CD8-positive, alpha-beta memory T cell (primary cell): ENCODE data around the gene AKAP9. TPM values are rescaled to one million over a fixed set of nuclear protein-coding genes. Genes with fewer than 3 reads are reported as not detected.
"Not testable (repeated sequence)": the region's sequence is repeated elsewhere in the genome, so short reads cannot be mapped to it uniquely, and the experiment has no call there.

ENCODE experiments used
- CTCF ChIA-PET: fragments of 350-600 bp; sonication (Branson Sonifier 250); formaldehyde crosslinking; loops from one replicate; lab custom pipeline; 2021; ENCODE audit warnings: antibody characterized with exemption; lab: Charles Lee
- POLR2A ChIA-PET: fragments of 350-600 bp; sonication (Branson Sonifier 250); formaldehyde crosslinking; loops from one replicate; lab custom pipeline; 2021; ENCODE audit warnings: antibody characterized with exemption; lab: Charles Lee
- DNase-seq, 5 donors: peaks; one replicate each; pipeline versions ENCODE4 v3.0.0 to v3.0.0-alpha.2; 2020 to 2022; ENCODE audit warnings: mixed read lengths in 1 of 5
- H3K27ac ChIP-seq: one replicate; pipeline ENCODE4 v1.7.0; 2013; ENCODE audit warnings: low read depth, mild to moderate bottlenecking, low read length, moderate library complexity
- H3K27me3 ChIP-seq: 2 replicates; pipeline ENCODE4 v1.7.0; 2013; ENCODE audit warnings: low read length, mild to moderate bottlenecking; ENCODE audit not compliant: insufficient read depth, poor library complexity, severe bottlenecking
- H3K36me3 ChIP-seq: 2 replicates; pipeline ENCODE4 v1.7.0; 2013; ENCODE audit warnings: mild to moderate bottlenecking, low read length, moderate library complexity; ENCODE audit not compliant: insufficient read depth
- H3K4me1 ChIP-seq: 2 replicates; pipeline ENCODE4 v1.7.0; 2013; ENCODE audit warnings: mild to moderate bottlenecking, low read length, moderate library complexity; ENCODE audit not compliant: insufficient read depth
- H3K4me3 ChIP-seq: 2 replicates; pipeline ENCODE4 v1.7.0; 2013; ENCODE audit warnings: mild to moderate bottlenecking, low read length
- H3K9me3 ChIP-seq: 2 replicates; pipeline ENCODE4 v1.7.0; 2013; ENCODE audit warnings: mild to moderate bottlenecking, low read length
- H3K27ac Mint-ChIP-seq, 8 donors: one replicate each; pipeline ENCODE4 v1.8.0; 2020 to 2021; ENCODE audit warnings: mixed read lengths in 8 of 8, mild to moderate bottlenecking in 6 of 8, inconsistent platforms in 3 of 8, moderate library complexity in 3 of 8
- H3K27me3 Mint-ChIP-seq, 2 donors: one replicate each; pipeline ENCODE4 v1.8.0; 2020 to 2021; ENCODE audit warnings: mixed read lengths in 2 of 2, mild to moderate bottlenecking in 1 of 2, moderate library complexity in 1 of 2
- H3K36me3 Mint-ChIP-seq, 3 donors: one replicate each; pipeline ENCODE4 v1.8.0; 2020 to 2021; ENCODE audit warnings: mixed read lengths in 3 of 3, inconsistent platforms in 1 of 3, mild to moderate bottlenecking in 1 of 3
- H3K4me1 Mint-ChIP-seq, 3 donors: one replicate each; pipeline ENCODE4 v1.8.0; 2020 to 2021; ENCODE audit warnings: mixed read lengths in 3 of 3, inconsistent platforms in 1 of 3, mild to moderate bottlenecking in 1 of 3
- H3K4me3 Mint-ChIP-seq, 7 donors: one replicate each; pipeline ENCODE4 v1.8.0; 2020 to 2021; ENCODE audit warnings: mixed read lengths in 7 of 7, mild to moderate bottlenecking in 6 of 7, moderate library complexity in 4 of 7, inconsistent platforms in 2 of 7
- H3K9me3 Mint-ChIP-seq, 5 donors: one replicate each; pipeline ENCODE4 v1.8.0; 2020 to 2022; ENCODE audit warnings: mixed read lengths in 5 of 5, mild to moderate bottlenecking in 3 of 5, moderate library complexity in 2 of 5, inconsistent platforms in 1 of 5
- polyA plus RNA-seq: library from polyadenylated mRNA; unstranded; fragments of 300-500 nt; fragmentation: Illumina TruSeq; gene quantifications from one replicate; pipeline ENCODE4 v1.2.3, GENCODE V29; 2021
- total RNA-seq, 2 experiments: library from RNA; stranded (reverse); gene quantifications; one replicate each; pipeline ENCODE4 v1.2.3, GENCODE V29; 2021

AKAP9 gene
- total and polyA plus RNA-seq, 3 experiments from 2014 or later, result 34.9 to 49.2 (median 40.3) TPM

DNA sequence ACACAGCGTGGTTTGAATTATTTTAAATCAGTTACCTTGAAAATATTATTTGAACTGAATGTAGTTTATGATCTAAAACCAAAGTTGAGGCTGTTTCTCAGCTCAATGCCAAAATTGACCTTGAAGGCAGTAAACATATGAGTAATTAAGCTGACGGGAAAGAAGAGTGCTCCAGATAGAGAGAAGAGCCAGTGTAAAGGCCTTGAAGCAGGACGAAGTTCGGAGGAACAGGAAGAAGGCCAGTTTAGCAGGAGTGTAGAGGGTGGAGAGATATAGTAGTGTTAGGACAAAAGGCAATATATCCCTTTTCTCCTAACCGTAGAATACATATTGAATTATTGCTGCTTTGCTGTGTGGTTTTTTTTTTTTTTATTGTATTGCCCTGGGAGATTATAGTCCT lies 130.4 kb downstream of the AKAP9 start:
- POLR2A ChIA-PET, result interaction anchor here (0.7 kb wide), 1 partner anchor 150 kb away, joined by 4 read pairs; no protein-coding TSS in a partner anchor
- Histone ChIP-seq H3K9me3 (no peaks in the 10 kb centered on the region), H3K27me3 (no peaks in the 10 kb centered on the region), H3K4me3 (no peak overlapping the region), H3K4me1 (no peaks in the 10 kb centered on the region), H3K36me3 (peaks cover 21% of the 10 kb centered on the region), H3K27ac (no peak overlapping the region)
- no peak for DNase-seq
- H3K4me3 Mint-ChIP-seq, result no peak overlapping the region
- H3K27ac Mint-ChIP-seq, result no peak overlapping the region
- CTCF ChIA-PET, result no interaction called here
- H3K27me3 Mint-ChIP-seq, result no peaks in the 10 kb centered on the region
- no peaks in the 10 kb centered on the region for H3K9me3 Mint-ChIP-seq
- H3K4me1 Mint-ChIP-seq, result no peaks in the 10 kb centered on the region
- peaks cover 25 to 72% (median 41%) of the 10 kb centered on the region in 3 donors for H3K36me3 Mint-ChIP-seq

DNA sequence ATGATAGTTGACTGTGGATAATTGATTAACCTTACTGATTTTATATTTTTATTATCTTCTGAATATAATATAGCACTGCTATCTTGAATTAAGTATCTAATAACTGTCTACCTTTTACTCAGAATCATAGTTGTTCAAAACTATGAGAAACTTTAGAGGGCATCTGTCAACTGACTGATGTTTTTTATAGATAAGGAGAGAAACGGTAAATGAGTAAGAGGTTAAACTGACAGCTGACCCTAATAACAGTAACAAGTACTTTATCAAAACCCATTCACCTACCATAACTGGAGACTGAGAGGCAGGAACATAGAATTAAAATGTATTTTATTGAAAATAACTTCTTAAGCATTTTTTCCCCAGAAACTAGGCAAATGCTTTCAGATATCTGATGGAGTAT lies 131.5 kb downstream of the AKAP9 start:
- H3K27ac Mint-ChIP-seq, result peak overlapping the region in 1 of 8 donors; percentile 15
- Histone ChIP-seq H3K4me1 (no peaks in the 10 kb centered on the region), H3K36me3 (peaks cover 14% of the 10 kb centered on the region), H3K27ac (no peak overlapping the region), H3K27me3 (no peaks in the 10 kb centered on the region), H3K4me3 (no peak overlapping the region), H3K9me3 (no peaks in the 10 kb centered on the region)
- H3K4me1 Mint-ChIP-seq, result no peaks in the 10 kb centered on the region
- H3K27me3 Mint-ChIP-seq, result no peaks in the 10 kb centered on the region
- peaks cover 19 to 68% (median 36%) of the 10 kb centered on the region in 3 donors for H3K36me3 Mint-ChIP-seq
- no peak overlapping the region for H3K4me3 Mint-ChIP-seq
- H3K9me3 Mint-ChIP-seq, result no peaks in the 10 kb centered on the region
- ChIA-PET POLR2A (no interaction called here), CTCF (no interaction called here)
- DNase-seq, result no peak

DNA sequence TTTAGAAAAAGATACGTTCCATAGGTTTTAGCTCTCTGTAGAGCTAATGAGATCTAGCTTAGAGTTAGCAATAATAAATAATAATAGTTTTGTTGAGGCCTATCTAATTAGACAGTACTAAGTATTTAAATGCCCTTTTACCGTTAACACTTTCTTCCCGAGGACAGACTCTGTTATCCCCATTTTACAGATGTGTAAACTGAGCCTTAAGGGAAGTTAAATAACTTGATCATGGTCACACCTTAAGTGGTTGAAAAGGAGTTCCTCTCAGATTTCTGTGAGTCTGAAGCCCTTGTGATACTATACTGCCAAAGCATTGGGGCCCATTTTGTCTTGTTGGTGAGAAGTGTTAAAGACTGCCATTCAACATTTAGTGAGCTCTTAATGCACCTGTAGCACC lies 132.0 kb downstream of the AKAP9 start:
- H3K36me3 Mint-ChIP-seq, result peaks cover 19 to 68% (median 31%) of the 10 kb centered on the region in 3 donors
- H3K4me3 ChIP-seq, result no peak overlapping the region
- no peak for DNase-seq
- H3K27ac Mint-ChIP-seq, result no peak overlapping the region
- no peaks in the 10 kb centered on the region for H3K4me1 ChIP-seq
- H3K27me3 Mint-ChIP-seq, result no peaks in the 10 kb centered on the region
- ChIA-PET POLR2A (no interaction called here), CTCF (no interaction called here)
- peaks cover 14% of the 10 kb centered on the region for H3K36me3 ChIP-seq
- no peaks in the 10 kb centered on the region for H3K4me1 Mint-ChIP-seq
- H3K27me3 ChIP-seq, result no peaks in the 10 kb centered on the region
- H3K9me3 Mint-ChIP-seq, result no peaks in the 10 kb centered on the region
- no peak overlapping the region for H3K27ac ChIP-seq
- no peak overlapping the region for H3K4me3 Mint-ChIP-seq
- no peaks in the 10 kb centered on the region for H3K9me3 ChIP-seq

DNA sequence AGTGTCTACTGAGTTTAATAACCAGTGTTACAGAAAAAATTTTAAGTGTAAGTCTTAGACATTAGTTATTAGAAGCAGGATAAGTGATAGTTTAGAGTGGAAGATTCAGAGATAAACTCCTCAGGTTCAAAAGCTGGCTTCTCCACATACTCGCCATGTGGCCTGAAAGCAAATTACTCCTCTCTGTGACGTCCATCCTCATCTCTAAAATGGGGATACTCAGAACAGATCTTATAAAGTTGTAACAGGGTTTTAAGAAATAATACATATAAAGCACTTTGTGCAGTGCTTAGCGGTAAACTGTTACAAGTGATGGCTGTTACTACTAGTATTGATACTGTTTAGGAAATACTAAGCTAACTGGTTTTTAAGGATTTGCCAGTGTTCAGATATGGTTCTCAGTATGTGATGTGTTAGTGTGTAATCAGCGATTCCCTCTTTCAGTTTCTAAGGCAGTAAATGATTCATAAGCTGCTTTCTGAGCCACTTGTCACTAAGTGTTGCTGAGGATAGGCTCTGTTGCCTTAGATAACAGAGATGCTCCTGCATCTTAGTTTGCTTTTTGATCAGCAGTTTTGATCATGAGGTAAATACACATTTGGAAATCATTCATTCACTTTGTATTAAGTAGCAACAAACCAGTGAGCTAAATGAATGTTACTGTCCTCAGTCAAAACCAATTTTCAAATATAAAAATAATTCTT lies 134.9 kb downstream of the AKAP9 start:
- no peak overlapping the region for H3K4me3 Mint-ChIP-seq
- peak overlapping the region in 1 of 8 donors; percentile 42 for H3K27ac Mint-ChIP-seq
- H3K36me3 Mint-ChIP-seq, result peaks cover 8 to 68% (median 33%) of the 10 kb centered on the region in 3 donors
- Histone ChIP-seq H3K9me3 (no peaks in the 10 kb centered on the region), H3K4me3 (no peak overlapping the region), H3K36me3 (peaks cover 11% of the 10 kb centered on the region), H3K27me3 (no peaks in the 10 kb centered on the region), H3K27ac (no peak overlapping the region), H3K4me1 (no peaks in the 10 kb centered on the region)
- no peak for DNase-seq
- no peaks in the 10 kb centered on the region for H3K9me3 Mint-ChIP-seq
- no peaks in the 10 kb centered on the region for H3K4me1 Mint-ChIP-seq
- H3K27me3 Mint-ChIP-seq, result no peaks in the 10 kb centered on the region
- ChIA-PET CTCF (interaction anchor here (1.6 kb wide), 1 partner anchor 15 kb away, joined by 5 read pairs; no protein-coding TSS in a partner anchor), POLR2A (interaction anchor here (0.5 kb wide), 1 partner anchor 135 kb away, joined by 3 read pairs; no protein-coding TSS in a partner anchor)

DNA sequence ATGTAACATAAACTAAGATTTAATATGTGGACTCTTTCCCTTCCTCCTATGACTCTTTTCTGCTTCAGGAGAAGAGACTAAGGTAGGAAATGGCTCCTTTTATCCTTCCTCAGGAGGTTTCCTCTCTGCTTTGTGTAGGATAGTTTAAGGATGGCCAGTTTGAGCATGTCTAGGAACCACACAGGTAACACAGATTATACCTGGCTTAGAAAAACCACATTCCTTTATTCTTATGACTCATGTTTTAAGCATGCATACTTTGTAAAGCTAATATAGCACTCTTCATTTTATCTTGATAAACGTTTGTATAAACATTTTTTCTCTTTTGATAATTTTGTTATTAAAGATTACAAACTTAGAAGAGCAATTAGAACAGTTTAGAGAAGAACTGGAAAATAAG lies 135.8 kb downstream of the AKAP9 start:
- H3K9me3 ChIP-seq, result no peaks in the 10 kb centered on the region
- Mint-ChIP-seq H3K4me3 (no peak overlapping the region), H3K27ac (peak overlapping the region in 2 of 8 donors; percentile 2 to 56), H3K9me3 (no peaks in the 10 kb centered on the region), H3K36me3 (peaks cover 8 to 65% (median 30%) of the 10 kb centered on the region in 3 donors), H3K4me1 (no peaks in the 10 kb centered on the region), H3K27me3 (no peaks in the 10 kb centered on the region)
- no peak overlapping the region for H3K27ac ChIP-seq
- peaks cover 7% of the 10 kb centered on the region for H3K36me3 ChIP-seq
- H3K4me3 ChIP-seq, result no peak overlapping the region
- H3K4me1 ChIP-seq, result no peaks in the 10 kb centered on the region
- H3K27me3 ChIP-seq, result no peaks in the 10 kb centered on the region
- DNase-seq, result no peak
- POLR2A ChIA-PET, result interaction anchor here (0.5 kb wide), 1 partner anchor 136 kb away, joined by 3 read pairs; no protein-coding TSS in a partner anchor
- CTCF ChIA-PET, result interaction anchor here (1.6 kb wide), 1 partner anchor 16 kb away, joined by 5 read pairs; no protein-coding TSS in a partner anchor

DNA sequence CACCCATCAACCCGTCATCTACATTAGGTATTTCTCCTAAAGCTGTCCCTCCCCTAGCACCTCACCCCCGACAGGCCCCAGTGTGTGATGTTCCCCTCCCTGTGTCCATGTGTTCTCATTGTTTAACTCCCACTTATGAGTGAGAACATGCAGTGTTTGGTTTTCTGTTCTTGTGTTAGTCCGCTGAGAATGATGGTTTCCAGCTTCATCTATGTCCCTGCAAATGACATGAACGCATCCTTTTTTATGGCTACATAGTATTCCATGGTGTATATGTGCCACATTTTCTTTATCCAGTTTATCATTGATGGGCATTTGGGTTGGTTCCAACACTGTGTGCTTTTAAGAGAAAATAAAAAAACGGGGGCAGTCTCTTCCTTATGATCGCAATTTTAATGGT lies 143.3 kb downstream of the AKAP9 start:
- DNase-seq, H3K4me1 Mint-ChIP-seq, CTCF ChIA-PET, H3K9me3 Mint-ChIP-seq, H3K27ac Mint-ChIP-seq, H3K9me3 ChIP-seq, H3K4me1 ChIP-seq, H3K27ac ChIP-seq, H3K27me3 Mint-ChIP-seq, H3K4me3 Mint-ChIP-seq, H3K27me3 ChIP-seq, H3K4me3 ChIP-seq, POLR2A ChIA-PET: not testable (repeated sequence)
- peaks cover 35 to 78% (median 46%) of the 10 kb centered on the region in 3 donors for H3K36me3 Mint-ChIP-seq
- peaks cover 28% of the 10 kb centered on the region for H3K36me3 ChIP-seq

DNA sequence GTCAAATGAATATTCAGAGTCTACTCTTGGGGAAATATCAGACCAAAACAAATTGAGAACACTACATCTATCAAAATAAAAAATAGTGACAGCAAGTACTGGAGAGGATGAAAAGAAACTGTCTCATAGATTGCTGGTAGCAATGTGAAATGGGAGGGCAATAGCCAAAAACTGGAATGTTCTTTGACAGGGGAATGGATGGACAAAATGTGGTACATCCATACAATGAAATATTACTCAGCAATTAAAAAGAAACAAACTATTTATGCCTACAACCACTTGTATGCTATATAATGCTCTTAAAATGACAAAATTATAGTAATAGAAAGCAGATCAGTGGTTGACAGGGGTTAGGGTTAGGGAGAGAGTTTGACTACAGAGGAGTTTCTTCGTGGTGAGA lies 147.6 kb downstream of the AKAP9 start:
- H3K4me1 ChIP-seq, result no peaks in the 10 kb centered on the region
- no peaks in the 10 kb centered on the region for H3K4me1 Mint-ChIP-seq
- no peak overlapping the region for H3K4me3 ChIP-seq
- no peak overlapping the region for H3K4me3 Mint-ChIP-seq
- H3K9me3 Mint-ChIP-seq, result no peaks in the 10 kb centered on the region
- H3K36me3 Mint-ChIP-seq, result peaks cover 36 to 80% (median 48%) of the 10 kb centered on the region in 3 donors
- ChIA-PET POLR2A (no interaction called here), CTCF (no interaction called here)
- no peaks in the 10 kb centered on the region for H3K27me3 Mint-ChIP-seq
- DNase-seq, result no peak
- no peaks in the 10 kb centered on the region for H3K27me3 ChIP-seq
- peak overlapping the region in 1 of 8 donors; percentile 3 for H3K27ac Mint-ChIP-seq
- peaks cover 24% of the 10 kb centered on the region for H3K36me3 ChIP-seq
- H3K27ac ChIP-seq, result no peak overlapping the region
- no peaks in the 10 kb centered on the region for H3K9me3 ChIP-seq

DNA sequence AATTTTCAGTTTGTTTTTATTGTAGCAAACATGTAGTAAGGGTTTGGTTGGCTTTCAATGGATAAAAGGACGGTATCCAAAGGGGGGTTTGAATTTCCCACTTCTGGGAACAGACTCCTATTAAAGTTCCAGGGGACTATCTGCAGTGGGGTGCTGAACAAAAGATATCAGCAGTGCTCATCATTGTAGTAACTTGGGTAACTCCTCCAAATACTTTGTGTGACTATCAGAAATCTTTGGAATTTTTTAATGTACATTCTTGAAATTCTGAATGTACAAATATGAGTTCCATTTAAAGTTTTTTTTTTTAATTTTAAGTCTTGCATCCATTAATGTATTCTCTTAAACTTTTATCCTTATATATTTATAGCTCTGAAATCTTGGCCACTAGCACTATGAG lies 151.5 kb downstream of the AKAP9 start:
- H3K27ac Mint-ChIP-seq, result no peak overlapping the region
- no peaks in the 10 kb centered on the region for H3K27me3 ChIP-seq
- H3K36me3 ChIP-seq, result peaks cover 21% of the 10 kb centered on the region
- no peak overlapping the region for H3K4me3 ChIP-seq
- no peaks in the 10 kb centered on the region for H3K4me1 ChIP-seq
- no peaks in the 10 kb centered on the region for H3K9me3 ChIP-seq
- POLR2A ChIA-PET, result no interaction called here
- H3K27ac ChIP-seq, result no peak overlapping the region
- DNase-seq, result no peak
- no peaks in the 10 kb centered on the region for H3K4me1 Mint-ChIP-seq
- no peak overlapping the region for H3K4me3 Mint-ChIP-seq
- H3K36me3 Mint-ChIP-seq, result peaks cover 19 to 75% (median 33%) of the 10 kb centered on the region in 3 donors
- CTCF ChIA-PET, result no interaction called here
- no peaks in the 10 kb centered on the region for H3K27me3 Mint-ChIP-seq
- H3K9me3 Mint-ChIP-seq, result no peaks in the 10 kb centered on the region
